Activated T-cell treated with anti-CD3 and anti-CD28 coated beads, Interleukin-2, amount 50 U/mL, for 1 hour (primary cell): ENCODE measurements around the gene KCP.

Source experiments
- DNase-seq: peaks from one replicate; pipeline ENCODE4 v3.0.0-alpha.2; 2020

The KCP gene

DNA sequence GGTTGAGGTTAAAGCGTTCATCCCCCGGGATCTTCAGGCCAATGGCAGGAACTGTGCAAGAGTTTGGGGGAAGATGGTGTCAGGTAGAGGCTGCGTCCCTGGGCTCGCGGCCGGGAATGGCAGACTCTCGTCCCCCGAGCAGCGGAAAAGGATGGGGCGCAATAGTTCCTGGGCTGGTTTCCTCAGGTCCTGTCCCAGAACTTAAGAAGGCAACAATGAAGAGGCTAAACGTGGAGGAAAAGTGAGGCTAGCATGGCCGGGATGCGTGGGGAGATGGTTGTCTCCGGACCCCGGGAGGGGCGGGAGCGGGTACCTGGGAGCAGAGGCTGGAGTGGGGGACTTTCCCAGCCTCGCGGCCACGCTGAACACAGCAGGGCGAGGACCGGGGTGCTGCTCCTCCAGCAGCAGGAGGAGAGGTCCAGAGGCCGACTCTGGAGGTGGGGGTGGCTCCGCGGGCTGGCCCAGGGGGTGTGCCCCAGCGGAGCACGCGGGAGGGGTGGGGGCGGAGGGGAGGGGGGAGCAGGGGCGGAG, 28.1 kb upstream of the KCP start:
- DNase-seq: no peak

DNA sequence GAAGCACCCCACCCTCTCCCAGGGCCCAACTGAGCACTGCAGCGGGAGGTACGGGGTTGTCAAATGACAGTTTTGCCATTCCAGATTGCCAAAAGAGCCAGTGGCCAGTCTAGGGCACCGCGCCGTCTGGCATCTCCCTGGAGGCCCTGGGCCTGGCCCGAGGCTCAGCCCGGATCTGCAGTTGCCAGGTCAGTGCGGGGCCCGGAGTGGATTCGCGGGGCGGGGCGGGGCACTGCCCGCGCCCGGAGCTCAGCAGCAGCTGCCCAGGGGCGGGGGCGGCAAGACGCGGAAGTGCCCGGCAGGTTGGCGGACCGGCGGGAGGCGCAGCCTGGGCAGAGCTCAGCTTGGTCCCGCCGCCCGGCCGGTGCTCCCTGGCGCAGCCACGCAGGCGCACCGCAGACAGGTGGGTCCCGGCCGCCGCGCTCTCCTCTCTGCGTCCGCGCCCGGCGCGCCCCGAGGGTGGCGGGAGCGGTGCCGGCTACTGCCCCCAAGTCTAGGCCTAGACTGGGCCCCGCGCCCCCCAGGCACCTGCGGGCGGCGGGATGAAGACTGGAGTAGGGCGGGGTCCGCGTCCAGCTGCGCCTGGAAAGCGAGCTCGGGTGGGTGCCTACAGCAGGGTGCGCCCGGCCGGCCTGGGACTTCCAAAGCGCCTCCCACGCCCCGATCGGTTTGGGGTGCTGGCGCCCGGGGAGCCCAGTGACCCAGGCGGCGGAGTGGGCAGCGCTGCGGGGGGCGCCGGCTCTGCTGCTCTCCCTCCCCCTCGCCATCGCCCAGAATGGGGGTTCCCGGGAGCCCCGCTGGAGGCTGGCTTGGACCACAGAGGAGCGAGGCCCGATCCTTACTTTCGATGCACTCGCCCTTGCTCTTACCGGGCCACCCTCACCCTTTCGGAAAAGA, 27.4 kb upstream of the KCP start, which contains the start of gene IRF5:
Gene IRF5 (plus strand): TSS at position 281 of the 897 bp plus-strand sequence. CDS start 4,155 bp downstream, outside the sequence.
- DNase-seq: no peak

DNA sequence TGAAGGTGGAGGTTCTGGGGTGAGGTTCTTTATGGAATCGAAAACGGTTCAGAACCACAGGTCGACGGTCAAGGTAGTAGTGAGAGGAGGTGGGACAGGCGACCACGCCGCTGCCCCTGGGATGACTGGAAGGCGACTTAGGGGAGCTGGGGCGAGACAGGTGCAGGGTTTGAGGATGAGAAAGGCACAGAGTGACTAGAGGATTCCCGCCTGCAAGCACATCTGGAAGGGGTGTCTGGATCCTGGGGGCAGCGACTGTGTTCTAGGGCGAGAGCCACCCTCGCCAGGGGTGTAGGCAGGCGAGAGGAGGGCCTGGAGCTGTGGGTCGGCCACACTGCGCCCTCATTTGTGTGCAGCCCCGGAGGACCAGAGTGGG, 26.8 kb upstream of the KCP start:
- DNase-seq: no peak

DNA sequence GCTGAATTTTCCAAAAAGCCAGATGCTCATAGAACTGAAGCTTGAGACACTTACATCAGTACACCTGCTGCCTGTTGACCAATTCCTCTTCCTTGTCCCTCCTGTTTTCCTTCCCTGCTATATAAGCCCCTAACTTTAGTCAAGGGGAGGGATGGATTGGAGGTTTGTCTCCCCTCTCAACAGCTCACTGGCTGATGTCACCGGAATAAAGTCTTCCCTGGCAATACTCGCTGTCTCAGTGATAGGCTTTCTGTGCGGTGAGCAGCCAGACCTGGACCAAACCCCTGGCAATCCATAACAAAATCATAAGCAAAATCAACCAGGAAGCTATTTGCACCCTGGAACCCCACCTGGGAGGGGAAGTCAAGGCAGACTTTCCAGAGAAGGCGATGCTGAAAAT, 26.3 kb upstream of the KCP start:
- no peak for DNase-seq

DNA sequence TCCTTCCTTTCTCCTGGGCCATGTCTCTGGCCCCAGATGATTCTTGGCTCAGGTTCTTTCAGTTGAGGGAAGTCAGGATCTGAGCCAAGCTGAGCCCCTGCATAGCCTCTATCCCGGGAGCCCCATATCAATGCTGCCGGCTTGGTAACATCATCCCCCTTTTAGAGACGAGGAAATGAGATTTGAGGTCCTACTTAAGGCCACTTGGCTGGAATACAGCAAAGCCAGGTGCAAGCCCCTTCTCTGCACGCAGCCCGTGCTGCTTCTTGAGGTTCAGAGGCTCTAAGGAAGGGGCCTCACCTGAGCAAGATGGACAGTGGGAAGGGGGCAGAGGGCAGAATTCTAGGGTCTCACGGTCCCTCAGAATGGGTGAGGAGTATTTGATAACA, 24.8 kb upstream of the KCP start:
- DNase-seq: no peak

DNA sequence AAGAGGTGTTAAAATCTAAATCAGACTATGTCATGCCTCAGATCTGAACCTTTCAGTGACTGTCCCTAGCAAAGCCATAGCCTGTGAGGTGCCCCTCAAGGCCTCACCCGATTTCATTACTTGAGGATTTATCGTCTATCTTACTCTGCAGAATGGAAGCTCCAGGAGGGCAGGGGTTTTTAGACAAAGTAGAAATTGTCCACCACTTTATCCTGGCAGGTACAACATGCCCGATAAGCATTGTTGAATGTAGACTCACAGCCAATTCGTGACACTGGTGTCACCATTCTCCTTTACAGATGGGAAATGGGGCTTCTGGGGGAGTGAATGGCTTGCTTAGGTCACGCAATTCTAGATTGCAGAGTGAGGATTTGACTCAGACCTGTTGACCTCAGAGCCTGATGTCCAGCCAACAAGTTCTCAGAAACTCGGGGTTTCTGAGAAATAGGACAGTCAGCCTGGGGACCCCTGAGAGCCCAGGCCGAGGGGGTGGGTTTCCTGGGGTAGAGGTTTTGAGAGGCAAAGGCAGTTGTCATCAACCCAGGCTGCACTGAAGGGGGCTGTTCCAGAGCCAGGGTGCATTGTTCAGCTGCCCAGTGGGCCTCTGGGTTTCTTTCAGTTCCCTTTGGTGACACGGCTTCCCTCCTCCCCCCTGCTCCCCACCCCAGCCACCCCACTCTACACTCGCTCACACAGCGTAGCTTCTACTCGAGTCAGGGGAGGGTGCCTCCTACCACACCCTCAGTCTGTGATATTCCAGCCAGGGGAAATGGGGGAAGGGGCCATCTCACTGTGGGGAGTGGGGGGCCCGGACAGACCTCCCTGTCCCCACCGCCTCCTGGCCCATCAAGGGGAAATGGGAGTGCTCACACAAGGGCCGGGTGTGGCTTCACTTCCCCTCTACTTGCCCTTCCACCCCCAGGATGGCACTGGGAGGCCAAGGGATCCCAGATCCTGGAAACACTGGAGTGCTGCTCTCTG, 24.1 kb upstream of the KCP start:
- no peak for DNase-seq

DNA sequence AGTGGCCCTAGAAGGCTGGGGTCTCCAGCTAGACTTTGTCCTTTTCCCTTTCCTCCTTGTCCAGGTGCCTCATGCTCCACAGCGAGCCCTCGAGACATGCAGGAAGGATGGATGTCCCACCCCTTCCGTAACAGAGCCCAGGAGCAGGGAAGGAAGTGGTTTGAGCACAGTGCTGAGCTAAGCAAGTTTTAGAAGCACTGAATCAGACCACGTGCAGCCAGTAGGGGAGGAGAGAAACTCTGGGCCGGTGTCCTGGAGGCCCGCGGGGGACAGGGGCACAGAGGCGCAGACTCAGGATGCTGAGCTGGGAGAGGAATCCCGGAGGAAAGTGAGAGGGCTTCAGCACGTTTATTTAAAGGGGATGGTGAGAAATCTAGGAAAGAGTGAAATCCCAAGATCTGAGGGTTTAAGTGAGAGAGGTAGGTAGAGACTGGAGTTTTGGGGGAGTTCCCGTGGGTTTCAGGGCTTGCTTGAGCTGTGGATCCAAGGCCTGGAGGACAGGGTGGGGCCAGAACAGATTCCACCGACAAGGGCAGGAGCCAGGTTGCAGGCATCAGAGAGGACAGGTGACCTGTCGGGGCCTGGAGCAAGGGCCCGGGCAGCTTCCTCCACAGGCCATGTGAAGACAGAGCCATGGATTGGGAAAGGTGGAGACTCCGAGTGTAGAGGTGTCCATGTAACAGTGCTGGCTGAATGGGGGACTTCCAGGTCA, 22.8 kb upstream of the KCP start:
- DNase-seq: no peak

DNA sequence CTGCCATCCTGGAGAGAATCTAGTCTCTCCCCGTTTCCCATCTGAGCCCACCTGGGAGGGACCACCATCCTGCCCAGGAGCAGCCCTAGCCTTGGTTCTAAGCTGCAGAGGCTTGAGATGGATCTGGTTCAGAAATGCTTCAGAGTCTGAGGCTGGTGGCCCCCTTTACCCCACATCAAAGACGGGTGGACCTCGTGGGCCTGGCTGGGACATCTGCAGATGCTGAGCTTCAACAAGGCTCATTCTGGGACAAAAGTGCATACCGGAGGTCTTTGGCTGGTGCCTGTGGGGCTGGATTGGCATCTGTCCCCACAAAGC, 22.3 kb upstream of the KCP start:
- DNase-seq: no peak

DNA sequence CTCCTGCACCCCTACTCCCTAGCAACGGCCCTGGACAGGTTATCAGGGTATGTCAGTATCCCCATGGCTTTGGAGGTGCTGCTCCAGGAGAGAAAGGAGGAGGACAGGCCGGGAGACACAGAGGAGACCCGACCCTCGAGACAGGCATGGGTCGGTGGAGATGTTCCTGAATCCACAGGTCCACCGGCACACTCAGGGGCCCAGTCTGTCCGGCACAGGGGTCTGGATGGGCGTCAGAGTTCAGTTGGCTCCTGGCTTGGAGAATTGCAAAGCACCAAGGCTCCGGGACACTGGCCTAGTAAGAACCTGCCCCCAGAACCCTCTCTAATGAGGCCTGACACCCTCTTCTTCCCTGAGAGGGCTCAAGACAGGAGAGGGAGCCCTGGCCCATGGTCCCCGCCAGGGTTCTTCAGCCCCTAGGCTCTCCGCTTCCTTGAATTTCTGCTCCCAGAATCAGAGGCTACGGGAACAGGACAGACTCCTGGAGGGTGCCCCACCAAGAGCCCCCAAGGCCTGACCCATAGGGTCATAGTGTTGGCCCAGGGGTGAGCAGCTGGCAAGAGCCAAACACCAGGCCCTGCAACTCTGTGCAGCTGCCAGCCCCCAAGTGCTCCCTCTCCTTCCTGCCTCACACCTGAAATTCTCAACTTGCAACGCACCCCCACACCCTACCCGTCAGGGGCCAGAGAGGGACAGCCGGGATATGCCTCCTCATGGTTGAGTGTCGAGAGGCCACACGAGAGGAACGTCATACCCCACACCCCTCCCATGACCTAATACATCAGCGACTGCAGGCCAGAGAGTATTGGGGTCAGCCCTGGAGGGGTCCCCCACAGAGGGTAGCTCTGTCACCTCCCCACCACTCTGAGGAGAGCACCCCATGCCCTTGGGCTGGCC, 21.7 kb upstream of the KCP start:
- no peak for DNase-seq

DNA sequence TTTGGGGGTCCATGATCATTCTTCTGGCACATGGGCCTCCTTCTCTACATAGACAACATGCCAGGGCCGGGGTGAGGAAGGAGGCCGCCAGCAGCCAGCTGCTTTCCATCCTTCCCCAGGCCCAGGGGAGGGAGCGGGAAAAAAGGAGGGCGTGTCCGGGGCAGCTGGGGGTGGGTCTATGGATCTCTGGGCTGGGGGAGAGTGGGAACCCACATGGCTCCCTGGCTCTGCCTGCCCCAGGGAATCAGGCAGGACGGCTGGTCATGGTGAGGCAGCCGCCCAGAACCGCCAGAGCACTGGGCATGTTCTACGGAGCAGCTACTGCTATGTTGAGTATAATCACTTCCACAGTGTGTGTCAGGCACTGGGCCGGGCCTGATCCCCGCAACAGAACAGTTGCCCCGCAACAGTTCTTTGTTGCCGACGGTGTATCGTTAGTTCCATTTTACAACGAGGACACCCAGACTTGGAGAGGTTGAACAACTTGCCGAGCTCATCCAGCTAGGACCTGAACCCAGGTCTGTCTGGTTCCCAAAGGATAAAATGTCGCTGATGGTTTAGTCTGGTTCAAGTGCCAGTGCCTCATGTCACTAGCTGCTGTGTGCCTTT, 20.8 kb upstream of the KCP start:
- no peak for DNase-seq

DNA sequence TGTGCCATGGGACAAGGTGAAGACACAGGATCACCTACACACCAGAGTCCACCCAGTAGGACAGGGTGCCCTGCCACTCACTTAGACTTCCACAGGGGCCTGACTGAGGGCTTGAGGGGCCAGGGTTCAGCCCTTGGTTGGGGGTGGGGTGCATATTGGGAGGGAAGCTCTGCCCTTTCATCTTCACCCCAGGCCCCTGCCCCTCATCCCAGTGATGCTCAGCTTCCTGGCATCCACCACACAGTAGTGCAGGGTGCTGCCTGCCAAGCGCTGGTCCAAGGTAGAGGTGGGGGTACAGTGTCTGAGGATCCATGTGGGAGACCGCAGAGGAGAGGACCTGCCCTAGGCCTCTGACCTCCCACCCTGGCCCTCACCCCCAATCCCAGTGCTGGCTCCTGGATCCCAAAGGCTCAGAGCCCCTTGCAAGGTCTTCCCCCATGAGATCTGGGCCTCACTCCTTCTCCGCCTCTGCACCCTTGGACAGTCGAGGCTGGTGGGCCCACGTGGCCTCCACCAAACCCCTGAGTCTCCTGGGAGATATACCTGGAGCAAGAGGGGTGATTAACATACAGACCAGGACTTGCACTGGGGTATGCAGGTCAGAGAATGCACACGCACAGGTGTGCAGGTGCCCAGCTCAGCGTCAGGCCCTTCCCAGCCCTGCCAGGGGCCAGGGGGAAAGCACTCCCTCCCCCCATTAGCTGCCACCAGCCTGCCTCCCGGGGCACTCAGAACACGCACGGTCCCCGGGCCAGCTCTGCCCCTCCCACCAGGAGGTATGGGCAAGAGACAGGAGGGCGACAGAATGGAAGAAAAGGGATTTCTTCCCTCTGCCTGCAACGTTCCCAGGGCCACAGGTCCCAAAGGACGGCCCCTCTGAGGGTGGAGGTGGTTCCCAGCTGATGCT, 18.6 kb upstream of the KCP start:
- peak; percentile 2 for DNase-seq

DNA sequence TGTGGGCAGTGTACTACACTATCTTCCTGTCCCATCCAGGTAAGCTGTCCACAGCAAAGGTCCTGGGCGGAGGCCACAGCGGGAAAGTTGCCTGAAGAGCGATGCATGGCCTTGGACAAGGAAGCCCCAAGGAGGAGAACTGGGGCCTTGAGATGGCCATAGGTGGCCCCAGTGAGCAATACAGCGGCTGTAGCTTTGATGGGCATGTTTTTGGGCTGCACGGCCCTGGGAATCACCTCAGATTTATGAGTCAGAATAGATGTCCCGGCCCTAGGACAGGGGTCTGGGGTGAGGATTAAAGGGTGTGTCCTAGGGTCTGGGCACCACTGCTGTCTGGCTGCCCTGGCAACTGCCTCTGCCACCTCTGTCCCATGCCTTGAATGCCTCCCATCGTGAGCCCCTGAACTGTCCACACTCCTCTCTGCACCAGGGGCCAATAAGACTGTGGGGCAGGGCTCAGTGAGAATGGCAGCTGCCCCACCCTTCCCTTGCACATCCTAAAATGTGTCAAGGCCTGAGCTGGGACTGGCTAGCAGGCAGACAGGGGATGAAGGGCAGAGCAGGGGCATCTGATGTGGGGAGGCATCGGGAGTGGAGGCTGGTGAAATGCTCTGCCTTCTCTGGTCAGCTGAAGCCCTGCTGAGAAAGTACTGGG, 17.8 kb upstream of the KCP start:
- no peak for DNase-seq

DNA sequence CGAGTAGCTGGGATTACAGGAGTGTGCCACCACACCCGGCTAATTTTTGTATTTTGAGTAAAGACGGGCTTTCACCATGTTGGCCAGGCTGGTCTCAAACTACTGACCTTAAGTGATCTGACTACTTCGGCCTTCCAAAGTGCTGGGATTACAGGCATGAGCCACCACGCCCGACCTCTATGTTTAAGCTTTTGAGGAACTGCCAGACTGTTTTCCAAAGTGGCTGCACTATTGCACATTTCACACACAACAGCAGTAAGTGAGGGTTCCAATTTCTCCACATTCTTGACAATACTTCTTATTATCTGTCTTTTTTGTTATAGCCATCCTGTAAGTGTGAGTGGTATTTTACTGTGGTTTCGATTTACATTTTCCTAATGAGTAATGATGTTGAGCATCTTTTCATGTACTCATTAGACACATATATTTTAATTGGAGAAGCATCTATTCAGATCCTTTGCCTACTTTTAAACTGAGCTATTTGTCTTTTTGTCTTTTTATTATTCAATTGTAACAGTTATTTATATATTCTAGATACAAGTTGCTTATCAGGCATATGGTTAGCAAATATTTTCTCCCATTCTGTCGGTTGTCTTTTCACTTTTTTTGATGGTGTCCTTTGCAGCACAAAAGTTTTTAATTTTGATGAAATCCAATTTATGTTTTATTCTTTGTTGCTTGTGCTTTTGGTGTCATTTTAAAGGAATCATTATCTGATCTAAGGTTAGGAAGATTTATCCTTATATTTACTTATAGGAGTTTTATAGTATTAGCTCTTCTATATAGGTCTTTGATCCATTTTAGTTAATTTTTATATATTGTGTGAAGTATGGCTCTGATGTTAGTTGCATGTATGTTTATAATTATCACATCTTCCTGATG, 14.4 kb upstream of the KCP start:
- no peak for DNase-seq

DNA sequence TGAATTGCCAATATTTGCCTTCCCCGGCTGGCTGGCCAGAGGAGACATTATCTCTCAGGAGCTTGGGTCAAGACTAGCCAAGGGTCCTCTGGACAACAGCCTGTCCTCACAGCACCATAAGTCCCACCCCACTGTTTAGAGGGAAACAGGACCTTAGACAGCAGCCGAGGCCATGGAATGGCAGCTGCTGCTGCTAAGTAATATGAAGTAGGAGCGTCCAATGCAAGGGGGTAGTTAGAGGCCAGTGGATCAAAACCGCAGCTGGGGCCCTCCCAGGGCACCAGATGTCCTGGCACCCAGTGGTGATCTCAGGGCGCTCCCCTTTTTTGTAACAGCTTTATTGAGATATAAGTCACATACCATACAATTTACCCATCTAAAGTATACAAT, 12.9 kb upstream of the KCP start:
- peak; percentile 2 for DNase-seq

DNA sequence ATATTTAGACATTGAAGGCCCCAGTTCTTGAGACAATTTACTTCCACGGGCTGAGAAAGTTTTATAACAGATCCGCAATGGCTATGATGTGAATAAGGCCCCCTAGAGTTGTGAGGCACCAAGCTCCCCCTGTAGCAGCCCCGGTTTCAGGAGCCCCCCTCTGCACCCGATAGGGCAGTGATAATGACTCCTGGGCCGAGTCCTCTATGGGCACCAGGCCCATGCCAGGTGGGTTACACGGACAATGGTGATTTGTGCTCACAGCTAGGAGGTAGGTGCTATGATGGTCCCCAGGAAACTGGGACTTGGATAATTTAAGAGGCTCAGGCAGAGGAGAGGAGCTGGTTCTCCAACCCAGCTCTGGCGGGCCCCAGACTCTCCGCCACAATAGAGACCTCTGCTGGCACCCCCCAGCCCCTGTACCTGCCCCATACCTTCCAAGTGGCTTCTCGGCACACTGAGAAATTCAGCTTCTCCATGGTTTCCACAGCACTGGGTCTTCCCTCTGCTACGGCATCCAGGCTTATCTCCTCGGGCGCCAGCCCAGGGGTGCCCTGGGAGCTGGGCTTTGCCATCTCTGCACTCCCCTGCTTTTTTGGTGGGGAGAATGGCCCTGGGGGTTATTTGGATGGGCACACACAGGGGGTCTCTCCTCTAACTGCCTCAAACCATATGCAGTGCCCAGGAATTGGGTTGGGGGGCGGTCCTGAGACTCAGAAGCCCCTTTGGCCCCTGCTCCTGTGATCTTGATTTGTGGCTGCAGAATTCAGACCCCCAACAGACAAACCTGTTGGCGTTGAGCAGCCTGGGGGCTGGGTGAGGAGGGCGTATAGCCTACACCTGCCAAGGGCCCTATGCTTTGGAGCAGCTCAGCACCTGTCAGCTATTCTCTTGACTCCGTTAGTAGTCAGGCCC, 12.2 kb upstream of the KCP start:
- peak; percentile 2 for DNase-seq

DNA sequence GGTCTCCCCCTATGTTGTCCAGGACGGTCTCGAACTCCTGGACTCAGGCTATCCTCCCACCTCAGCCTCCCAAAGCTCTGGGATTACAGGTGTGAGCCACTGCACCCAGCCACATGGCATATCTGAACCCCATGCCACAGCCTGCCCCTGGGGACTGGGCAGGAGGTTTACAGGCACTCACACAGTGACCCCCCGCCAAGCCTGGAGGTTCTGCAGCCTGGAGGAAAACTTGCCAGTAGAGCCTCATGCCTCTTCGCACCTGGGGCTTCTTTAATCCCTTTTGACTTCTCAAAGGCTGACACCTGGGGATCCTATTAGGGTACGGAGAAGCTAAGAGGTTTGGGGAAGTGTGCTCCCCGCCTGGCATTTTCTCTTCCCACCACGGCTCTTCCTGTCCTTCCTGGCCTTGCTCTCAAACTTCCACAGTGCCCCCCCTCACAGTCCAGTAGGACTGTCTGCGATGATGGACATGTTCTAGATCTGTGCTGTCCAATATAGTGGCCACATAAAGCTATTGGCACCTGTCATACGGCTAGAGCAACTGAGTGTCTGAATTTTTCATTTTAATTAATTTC, 11.4 kb upstream of the KCP start:
- DNase-seq: peak; percentile 2

DNA sequence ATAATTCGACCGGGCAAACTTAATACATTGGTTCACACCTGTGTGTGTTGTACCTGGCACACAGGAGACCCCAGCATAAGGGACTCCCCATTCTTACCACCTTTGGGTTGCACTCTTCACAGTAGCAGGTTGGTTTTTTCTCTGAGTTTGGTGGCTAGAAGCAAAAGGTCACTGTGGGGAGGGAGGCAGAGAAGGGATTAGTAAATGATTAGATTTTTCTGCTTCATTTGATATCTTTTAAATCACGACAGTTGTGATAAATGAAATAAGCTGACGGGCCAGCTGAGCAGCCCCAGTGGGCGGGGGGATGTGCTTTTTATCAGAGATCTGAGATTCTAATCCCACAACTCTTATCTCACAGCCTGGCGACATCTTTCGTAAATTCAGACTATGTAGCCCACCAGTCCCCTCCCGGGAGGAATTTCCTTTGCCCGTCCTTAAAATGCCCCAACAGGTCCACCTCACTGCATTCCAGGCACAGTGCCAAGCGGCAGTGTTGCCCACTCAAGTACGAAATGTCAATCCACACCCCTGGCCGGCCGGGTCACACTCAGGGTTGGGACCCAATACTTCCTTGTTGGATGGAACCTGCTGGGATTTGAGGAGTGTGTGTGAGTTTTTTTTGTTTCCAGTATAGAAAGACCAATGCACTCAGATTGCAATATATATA, 10.5 kb upstream of the KCP start:
- DNase-seq: no peak
